AG20443 (cell line): ENCODE measurements around the gene TRPM2.
"Not testable (repeated sequence)": the region's sequence is repeated elsewhere in the genome, so short reads cannot be mapped to it uniquely, and the experiment has no call there.

Experiments used
- DNase-seq: peaks from one replicate; pipeline ENCODE4 v3.0.0; 2012; ENCODE audit warnings: low spot score, mixed read lengths

Gene TRPM2

GRCh38 chr21:44397431-44398031, 44.1 kb downstream of the TRPM2 start:
- peak; percentile 6 for DNase-seq

DNA sequence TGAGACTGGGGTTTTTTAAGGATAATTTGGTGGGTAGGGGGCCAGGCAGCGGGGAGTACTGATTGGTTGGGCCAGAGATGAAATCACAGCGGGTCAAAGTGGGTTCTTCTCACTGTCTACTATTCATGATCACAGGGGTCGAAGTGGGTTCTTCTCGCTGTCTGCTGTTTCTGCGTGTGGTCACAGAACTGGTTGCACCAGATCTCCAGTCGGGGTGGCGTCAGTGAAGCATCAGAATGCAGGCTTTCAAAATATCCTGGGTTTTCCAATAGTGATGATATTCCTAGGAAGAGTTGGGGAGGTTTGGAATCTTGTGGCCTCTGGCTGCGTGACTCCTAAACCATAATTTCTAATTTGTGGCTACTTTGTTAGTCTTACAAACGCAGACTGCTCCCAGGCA, 45.1 kb downstream of the TRPM2 start:
- DNase-seq, result peak; percentile 47

DNA sequence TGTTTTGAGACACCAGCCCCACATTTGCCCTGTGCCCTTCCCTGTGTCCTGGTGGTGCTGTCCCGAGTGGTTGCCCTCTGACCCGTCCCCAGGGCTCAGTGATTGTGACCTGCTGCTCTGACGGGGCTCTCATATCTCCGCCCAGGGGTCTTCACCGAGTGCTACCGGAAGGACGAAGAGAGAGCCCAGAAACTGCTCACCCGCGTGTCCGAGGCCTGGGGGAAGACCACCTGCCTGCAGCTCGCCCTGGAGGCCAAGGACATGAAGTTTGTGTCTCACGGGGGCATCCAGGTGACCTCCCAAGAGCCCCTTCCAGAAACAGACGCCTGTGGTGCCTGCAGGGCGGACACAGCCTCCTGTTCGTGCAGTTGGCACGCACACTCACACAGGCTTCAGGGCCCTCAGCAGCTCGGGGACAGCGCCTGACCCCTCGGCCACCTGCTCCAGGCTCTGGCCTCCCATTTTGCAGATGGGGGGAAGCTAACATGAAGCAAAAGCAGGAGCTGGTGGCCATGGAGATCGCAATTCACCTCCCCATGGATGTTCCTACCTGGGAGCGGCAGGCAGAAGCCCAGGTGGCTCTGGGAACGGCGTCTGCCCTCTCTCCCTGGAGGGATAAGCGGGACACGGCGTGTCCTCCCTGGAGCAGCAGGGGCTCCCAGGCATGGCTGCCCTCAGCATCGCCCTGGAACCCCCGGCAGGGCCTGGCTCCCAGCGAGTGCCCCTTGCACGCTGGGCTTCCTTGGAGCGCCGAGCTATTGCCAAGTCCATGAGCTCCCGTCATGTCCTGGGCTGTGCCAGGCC, 45.9 kb downstream of the TRPM2 start:
- peak; percentile 8 for DNase-seq

- DNase-seq, result peak; percentile 8
These were observed 46.8 kb downstream of the TRPM2 start for GRCh38 chr21:44399955-44400790.

DNA sequence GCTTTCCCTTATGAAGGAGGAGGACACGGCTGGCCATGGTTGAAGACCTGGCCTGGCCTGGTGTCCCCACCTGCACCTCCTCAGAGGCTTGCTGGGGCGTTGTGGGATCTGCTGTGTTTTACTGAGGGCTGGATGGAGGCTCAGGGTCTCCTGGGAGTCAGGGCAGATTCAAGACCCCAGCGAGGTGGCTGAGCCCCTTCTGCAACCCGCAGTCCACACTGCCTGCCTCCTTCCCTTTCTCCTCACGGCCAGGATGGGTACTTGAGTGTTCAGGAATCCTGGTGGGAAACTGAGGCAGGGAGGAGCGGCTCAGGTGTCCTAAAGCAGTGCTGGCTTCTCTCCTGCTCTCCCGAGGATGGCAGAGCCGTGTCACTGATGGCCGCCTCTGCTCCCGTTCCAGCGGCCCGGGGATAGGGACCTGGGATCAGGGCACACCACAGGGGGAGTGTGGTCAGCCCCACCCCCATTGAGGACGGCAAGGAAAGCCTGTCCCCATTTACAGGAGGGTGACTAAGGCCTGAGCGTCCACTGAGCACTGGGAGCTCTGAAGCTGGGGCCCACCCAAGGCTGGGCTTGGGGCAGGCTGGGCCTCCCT, 47.5 kb downstream of the TRPM2 start:
- DNase-seq, result peak; percentile 10

- peak; percentile 7 for DNase-seq
These were observed 48.2 kb downstream of the TRPM2 start for GRCh38 chr21:44401386-44402160.

DNA sequence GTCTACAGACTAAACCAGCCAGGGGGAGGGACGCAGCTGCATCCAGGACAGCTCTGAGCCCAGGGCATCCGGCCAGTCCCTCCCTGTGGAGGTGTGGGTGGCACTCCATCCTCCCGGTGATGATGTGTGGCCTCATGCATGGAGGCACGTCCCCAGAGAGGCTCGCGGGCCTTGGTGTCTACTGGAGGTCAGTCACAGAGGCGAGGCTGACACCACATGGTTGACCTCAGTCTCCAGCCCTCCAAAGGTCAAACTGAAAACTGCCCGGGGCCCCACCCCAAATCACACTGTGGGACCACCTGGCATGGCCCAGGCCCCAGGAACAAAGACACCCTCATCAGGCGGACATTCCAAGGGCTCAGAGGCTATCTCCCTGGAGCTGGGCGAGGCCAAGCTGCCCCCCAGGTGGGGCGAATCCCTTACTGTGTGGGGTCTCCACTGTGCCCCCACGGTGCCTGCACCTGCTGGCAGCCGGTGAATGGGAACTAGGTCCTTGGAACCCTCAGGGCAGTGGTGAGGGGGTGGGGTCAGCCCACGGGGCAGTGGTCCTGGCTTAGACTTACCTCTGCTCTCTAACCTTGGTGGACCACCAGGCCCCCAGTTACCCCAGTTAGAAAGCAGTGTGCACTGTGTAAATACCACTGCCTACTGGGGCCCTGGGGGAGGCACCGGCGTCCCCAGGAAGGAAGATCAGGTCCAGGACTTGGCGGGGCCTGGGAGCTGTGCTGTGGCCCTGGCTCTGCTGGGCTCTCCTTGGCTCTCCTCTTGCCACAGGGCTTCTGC, 49.1 kb downstream of the TRPM2 start:
- DNase-seq, result peak; percentile 16

GRCh38 chr21:44403106-44404020, 49.9 kb downstream of the TRPM2 start:
- peak; percentile 6 for DNase-seq

DNA sequence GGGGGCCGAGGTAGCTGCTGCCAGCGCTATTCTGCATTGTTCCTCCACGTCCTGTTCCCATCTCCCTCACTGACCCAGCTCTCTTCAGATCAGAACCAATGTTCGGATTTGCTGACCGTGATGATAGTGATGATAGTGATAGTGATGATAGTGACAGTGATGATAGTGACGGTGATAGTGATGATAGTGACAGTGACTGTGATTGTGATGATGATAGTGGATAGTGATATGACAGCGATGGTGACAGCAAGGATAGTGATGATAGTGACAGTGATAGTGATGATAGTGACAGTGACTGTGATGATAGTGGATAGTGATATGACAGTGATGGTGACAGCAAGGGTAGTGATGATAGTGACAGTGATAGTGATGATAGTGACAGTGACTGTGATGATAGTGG, 51.1 kb downstream of the TRPM2 start:
- not testable (repeated sequence) for DNase-seq

DNA sequence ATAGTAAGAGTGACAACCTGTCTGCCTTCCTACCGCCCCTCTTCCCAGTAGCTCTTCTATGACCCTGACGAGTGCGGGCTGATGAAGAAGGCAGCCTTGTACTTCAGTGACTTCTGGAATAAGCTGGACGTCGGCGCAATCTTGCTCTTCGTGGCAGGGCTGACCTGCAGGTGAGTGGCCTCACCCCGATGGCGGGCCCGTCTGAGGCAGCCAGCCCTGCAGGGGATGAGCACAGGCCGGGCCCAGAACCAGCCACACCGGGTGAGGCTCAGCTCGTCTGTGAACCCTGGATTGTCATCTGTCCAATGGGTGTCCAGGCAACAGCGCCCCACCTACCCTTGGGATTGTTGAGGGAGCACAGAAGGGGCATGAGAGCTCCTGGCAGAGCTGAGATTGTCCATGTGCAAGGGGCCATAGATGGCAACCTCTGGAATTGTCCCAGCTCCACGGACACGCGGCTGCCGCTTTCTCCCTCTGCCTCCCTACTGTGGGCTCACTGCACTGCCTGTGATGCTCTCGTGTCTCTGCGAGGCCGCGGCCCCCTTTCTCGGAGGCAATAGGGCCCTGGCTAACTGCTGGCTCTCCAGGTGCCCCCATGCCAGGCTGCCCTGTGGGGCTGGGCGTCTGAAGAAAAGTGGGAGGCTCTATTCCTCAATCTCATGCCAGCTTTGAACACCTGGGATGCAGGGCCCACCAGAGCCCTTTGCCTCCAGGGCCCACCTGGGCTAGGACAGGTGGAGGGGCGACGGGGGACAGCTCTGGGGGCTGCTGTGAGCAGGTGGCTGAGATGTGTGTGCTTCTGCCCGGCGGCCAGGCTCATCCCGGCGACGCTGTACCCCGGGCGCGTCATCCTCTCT, 51.9 kb downstream of the TRPM2 start:
- no peak for DNase-seq

DNA sequence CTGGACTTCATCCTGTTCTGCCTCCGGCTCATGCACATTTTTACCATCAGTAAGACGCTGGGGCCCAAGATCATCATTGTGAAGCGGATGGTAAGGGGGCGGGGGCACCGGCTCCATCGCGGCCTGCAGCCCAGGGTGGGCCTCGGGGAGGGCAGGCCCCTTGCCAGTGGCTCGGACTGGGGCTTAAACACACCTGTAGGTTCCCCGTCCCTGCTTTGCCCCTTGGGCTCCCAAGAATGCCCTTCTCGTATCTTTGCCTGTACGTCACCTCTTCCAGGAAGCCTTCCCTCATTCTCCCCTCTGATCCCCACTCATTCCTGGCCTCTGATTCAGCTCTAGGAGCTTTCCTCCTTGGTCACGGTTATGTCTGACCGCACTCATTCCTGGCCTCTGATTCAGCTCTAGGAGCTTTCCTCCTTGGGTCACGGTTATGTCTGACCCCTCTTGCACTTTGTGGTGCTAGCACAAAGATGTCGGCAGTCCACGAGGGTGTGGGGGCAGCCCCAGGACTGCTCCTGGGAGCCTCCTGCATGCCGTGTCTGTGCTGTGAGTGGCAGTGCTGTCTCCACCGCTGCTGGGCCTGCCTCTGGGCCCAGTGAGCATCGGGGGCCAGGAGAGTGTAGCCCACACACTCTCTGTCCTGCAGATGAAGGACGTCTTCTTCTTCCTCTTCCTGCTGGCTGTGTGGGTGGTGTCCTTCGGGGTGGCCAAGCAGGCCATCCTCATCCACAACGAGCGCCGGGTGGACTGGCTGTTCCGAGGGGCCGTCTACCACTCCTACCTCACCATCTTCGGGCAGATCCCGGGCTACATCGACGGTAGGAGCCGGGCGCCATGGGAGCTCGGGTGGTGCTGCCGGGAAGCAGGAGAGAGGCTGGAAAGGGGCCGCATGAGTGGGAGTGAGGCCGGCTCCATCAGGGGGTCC, 52.8 kb downstream of the TRPM2 start:
- peak; percentile 49 for DNase-seq

DNA sequence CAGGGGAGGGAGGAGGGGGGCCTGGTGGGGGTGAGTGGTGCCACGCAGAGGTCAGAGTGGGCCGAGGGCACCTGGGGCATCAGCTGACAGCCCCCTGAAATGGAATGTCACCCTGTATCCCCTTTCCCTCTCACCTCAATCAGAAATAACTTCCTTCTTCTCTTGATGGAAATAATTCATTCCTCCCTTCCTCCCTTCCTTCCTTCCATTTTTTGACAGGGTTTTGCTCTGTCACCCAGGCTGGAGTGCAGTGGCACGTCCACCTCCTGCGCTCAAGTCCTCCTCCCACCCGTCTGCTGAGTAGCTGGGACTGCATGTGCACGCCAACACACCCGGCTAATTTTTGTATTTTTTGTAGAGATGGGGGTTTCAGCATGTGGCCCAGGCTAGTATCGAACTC, 53.5 kb downstream of the TRPM2 start:
- no peak for DNase-seq

GRCh38 chr21:44407493-44407892, 54.1 kb downstream of the TRPM2 start:
- peak; percentile 5 for DNase-seq

DNA sequence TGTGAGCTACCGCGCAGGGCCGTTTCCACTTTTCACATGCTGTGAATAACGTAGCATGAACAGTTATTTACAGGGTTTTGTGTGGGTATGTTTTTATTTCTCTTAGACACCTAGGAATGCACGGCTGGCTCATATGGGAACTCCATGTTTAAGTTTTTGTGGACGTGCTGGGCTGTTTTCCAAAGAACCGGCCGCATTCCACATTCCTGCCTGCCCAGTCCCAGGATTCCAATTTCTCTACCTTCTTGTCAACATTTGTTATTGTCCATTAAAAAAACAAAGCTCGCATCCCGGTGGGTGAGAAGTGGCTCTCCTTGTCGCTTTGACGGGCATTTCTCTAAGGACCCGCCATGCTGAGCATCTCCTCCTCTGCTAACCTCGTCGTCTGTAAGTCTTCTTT, 54.8 kb downstream of the TRPM2 start:
- DNase-seq, result no peak

- no peak for DNase-seq
These were observed 60.3 kb downstream of the TRPM2 start for GRCh38 chr21:44413566-44414290.

GRCh38 chr21:44414291-44415072, 61.1 kb downstream of the TRPM2 start:
- no peak for DNase-seq
